PFSK-1 (cell line): ENCODE data around the gene HDAC4.

Experiments
- FOXP2 ChIP-seq: optimal IDR thresholded peaks from 2 replicates; pipeline ENCODE3; 2011; ENCODE audit warnings: borderline replicate concordance, control low read depth, inconsistent platforms; ENCODE audit not compliant: insufficient read depth; ENCODE audit errors: extremely low read length, extremely low read depth
- POLR2AphosphoS5 ChIP-seq: IDR thresholded peaks from 2 replicates; pipeline ENCODE4 v1.6.1; 2012; ENCODE audit warnings: low read depth, mild to moderate bottlenecking, control low read depth, low read length, moderate library complexity
- REST ChIP-seq, 2 experiments: IDR thresholded peaks; 2 replicates each; pipeline versions ENCODE4 v1.6.1 to v1.8.0; 2011 to 2012; ENCODE audit warnings: low read depth in 2 of 2, low read length in 2 of 2, control low read depth in 1 of 2, inconsistent platforms in 1 of 2, mild to moderate bottlenecking in 1 of 2, moderate library complexity in 1 of 2; ENCODE audit not compliant: insufficient read depth in 1 of 2
- SIN3A ChIP-seq: IDR thresholded peaks from 2 replicates; pipeline ENCODE4 v1.6.1; 2012; ENCODE audit warnings: mild to moderate bottlenecking, low read length, moderate library complexity, borderline replicate concordance; ENCODE audit not compliant: insufficient read depth
- TAF1 ChIP-seq: IDR thresholded peaks from 2 replicates; pipeline ENCODE4 v1.6.1; 2012; ENCODE audit warnings: low read length, control low read depth, borderline replicate concordance; ENCODE audit not compliant: insufficient read depth

The HDAC4 gene

GRCh38 chr2:239439754-239440315 lies 39.0 kb upstream of the HDAC4 start:
- TF ChIP-seq TAF1 (no peak), REST (IDR thresholded peaks at IDR 0.05; ENCODE audit: insufficient read depth in 1 of 2, low read depth in 2 of 2, low read length in 2 of 2) (no peak), POLR2AphosphoS5 (no peak), FOXP2 (no peak), SIN3A (no peak)

DNA sequence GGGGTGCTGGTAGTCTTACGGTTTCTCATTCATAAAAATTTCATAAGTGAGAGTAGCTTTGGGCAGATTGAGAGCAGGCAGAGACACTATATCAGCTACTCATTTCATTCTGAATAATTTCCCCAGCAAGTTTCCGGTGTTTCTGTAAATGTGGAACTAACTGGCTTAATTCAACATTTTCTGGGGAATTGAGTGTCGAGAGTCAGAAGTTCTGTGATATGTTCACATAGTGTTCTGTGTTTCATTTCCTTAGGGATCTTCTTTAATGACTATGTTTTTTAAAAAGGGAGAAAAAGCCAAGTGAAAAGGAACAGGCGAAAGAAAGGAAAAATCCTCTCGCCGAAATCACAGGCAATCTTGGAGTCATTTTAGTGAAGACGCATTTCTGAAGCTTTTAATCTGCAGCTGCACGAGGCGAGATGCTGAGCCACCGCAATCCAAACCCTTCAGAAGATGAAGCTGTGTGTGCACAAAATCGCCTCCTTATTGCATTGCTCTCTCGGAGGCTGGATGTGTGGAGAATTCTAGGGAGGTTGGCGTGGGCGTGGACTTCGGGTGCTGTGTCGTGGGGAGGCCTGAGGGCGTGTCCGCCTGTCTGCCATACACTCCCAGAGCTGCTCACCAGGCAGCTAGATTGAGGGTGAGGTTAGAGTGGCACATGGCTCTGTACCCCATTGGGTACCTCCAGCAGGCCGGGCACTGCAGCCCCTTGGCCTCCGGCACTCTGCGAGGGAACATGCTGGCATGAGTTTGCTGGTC lies 38.4 kb upstream of the HDAC4 start:
- TF ChIP-seq TAF1 (no peak), REST (IDR thresholded peaks at IDR 0.05; ENCODE audit: insufficient read depth in 1 of 2, low read depth in 2 of 2, low read length in 2 of 2) (no peak), POLR2AphosphoS5 (no peak), SIN3A (no peak), FOXP2 (no peak)

DNA sequence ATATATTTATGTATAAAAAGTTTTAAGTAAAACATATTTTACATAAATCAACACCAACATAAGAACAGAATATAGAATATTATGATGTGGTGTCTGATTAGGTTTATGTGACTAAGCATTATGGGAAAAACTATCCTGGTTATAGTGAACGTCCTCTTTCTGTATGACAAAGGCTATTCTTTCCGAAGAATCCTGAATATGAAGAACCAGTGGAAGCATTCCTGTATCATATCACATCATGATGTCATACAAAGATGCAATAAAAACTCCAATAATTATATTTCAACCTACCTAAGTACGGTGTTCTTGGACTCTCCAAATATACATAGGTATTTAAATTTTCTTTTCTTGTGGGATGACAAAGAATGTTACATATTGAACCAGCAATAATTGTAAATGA lies 37.5 kb upstream of the HDAC4 start:
- no peak for TF ChIP-seq TAF1
- TF ChIP-seq FOXP2, result no peak
- TF ChIP-seq REST (IDR thresholded peaks at IDR 0.05; ENCODE audit: insufficient read depth in 1 of 2, low read depth in 2 of 2, low read length in 2 of 2), result no peak
- no peak for TF ChIP-seq POLR2AphosphoS5
- TF ChIP-seq SIN3A, result no peak

DNA sequence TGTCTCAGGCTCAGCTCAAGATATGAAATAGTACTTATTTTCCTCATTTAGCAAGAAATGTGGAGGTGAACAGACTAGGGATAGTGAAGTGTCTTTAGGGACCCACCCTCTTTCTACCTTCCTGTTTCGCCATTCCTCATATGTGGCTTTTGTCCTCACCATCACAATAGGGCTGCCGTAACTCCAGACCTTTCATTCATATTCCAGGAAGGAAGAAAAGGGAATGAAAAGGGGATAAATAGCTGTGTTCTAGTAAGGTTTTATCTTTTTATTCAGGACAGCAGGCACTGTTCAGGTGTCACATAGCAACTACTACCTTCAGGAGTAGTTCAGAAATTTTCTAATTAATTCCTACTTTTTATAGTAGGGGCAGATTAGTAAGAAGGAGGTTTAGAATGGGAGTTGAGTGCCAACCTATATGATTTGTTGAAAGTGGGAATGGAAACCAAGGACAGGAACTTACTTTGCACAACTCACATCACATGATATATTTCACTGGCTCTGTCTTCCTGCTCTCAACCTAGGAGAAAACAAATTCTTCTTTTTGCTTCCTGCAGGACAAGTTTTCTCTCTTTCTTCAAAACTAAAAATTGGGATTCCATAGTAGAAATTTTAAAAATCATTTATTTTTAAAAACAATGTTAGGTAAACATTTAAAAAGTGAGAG lies 36.0 kb upstream of the HDAC4 start:
- TF ChIP-seq SIN3A (no peak), TAF1 (no peak), POLR2AphosphoS5 (no peak), FOXP2 (no peak), REST (IDR thresholded peaks at IDR 0.05; ENCODE audit: insufficient read depth in 1 of 2, low read depth in 2 of 2, low read length in 2 of 2) (no peak)
